Measurements from ENCODE around the gene STPG2. TPM values are rescaled to one million over a fixed set of nuclear protein-coding genes. Genes with fewer than 3 reads are reported as not detected.
A peak's percentile ranks its signal among the peaks of the same experiment; 100 is the strongest.

STPG2 gene
- 1 to 10 TPM in 2 of 3 donors, under 1 TPM in 1; 0.48 to 3.8 (median 1.6) TPM for total RNA-seq

DNA sequence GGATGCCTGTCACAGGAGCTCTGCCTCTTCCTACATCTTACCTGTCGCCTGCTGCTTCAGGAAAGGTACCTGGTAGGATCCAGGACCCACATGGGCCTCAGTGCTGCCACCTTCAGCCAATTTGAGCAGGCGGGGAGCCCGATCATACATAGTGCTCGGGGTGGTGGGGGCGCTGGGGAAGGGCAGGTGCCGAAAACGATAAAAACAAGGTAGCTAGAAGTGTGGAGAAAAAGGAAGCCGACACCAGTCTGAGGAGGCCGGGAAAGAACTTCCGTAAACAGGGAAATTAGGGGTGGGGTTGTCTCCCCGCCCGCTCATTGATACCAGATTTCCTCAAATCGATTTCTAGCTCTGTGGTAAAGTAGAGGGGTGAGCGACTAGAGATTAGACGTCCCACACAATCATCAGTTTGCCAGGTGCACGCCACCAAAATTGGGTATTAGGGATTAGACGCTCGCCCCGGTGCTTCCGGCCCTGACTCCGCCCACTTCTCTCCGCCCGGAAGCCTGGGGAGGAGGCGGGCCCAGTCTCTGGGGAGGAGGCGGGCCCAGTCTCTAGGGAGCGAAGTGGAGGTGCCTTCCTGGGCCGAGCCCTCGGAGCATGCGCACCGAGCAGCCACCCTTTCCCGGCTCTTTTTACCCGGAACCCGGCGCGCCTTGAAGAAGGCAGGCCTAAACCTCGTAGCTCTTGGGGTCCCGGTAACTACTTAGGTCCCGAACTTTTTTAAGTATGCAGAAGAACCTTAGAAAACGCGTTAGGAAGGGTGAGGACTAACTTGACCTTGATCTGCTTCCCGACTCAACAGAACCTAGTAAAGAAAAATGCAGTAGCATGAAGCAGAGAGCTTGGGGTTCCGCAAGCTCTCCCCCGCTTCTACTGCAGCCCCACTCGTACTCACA, at the start of gene STPG2:
STPG2 (minus strand) TSS at position 476 of the 899 bp plus-strand sequence.
- H3K9me3 ChIP-seq: no peaks in the 10 kb centered on the region
- peak within 1 kb of the TSS; percentile 51 to 73 (median 68) for H3K4me3 ChIP-seq
- H3K4me1 ChIP-seq: no peaks in the 10 kb centered on the region
- peak within 1 kb of the TSS; percentile 88 to 97 for H3K27ac ChIP-seq
- DNase-seq (ENCODE audit: low spot score in 2 of 2): peak; percentile 89 to 91
- TF ChIP-seq POLR2A (IDR thresholded peaks at IDR 0.05) (peak; percentile 66), POLR2AphosphoS5 (IDR thresholded peaks at IDR 0.05) (peak in 2 of 3 donors; percentile 76 to 88)
- TF ChIP-seq, protein P1, sequence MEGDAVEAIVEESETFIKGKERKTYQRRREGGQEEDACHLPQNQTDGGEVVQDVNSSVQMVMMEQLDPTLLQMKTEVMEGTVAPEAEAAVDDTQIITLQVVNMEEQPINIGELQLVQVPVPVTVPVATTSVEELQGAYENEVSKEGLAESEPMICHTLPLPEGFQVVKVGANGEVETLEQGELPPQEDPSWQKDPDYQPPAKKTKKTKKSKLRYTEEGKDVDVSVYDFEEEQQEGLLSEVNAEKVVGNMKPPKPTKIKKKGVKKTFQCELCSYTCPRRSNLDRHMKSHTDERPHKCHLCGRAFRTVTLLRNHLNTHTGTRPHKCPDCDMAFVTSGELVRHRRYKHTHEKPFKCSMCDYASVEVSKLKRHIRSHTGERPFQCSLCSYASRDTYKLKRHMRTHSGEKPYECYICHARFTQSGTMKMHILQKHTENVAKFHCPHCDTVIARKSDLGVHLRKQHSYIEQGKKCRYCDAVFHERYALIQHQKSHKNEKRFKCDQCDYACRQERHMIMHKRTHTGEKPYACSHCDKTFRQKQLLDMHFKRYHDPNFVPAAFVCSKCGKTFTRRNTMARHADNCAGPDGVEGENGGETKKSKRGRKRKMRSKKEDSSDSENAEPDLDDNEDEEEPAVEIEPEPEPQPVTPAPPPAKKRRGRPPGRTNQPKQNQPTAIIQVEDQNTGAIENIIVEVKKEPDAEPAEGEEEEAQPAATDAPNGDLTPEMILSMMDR (IDR thresholded peaks at IDR 0.05): peak in 2 of 3 donors; percentile 24 to 44
- no peaks in the 10 kb centered on the region for H3K27me3 ChIP-seq
- no peaks in the 10 kb centered on the region for H3K36me3 ChIP-seq
- intact Hi-C loops (cut with DNase I; ENCODE audit: low total_unique reads): no loop called here

DNA sequence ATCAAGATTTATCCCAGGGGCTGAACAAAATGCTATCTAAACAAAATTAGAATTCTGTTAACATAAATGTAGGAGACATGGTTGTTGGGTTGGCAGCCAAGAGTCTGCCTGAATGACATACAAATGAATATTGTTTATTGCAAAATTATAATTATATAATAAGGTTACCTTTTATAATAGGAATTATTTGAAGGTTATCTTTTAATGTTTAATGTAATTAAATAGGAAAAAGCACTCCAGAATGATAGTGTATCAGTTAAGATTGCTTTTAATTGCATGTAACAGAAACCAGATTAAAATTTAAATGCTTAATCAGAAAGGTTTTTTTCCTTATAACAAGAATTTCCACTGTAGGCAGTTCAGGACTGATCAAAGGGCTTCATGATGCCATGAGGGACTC, 42.0 kb upstream of the STPG2 start:
- Histone ChIP-seq H3K4me1 (no peaks in the 10 kb centered on the region), H3K27ac (no peak overlapping the region), H3K36me3 (no peaks in the 10 kb centered on the region), H3K9me3 (no peaks in the 10 kb centered on the region), H3K27me3 (no peaks in the 10 kb centered on the region), H3K4me3 (no peak overlapping the region)
- no peak for TF ChIP-seq POLR2AphosphoS5 (IDR thresholded peaks at IDR 0.05)
- TF ChIP-seq POLR2A (IDR thresholded peaks at IDR 0.05): no peak
- TF ChIP-seq, protein P1 (IDR thresholded peaks at IDR 0.05): no peak
- no peak for DNase-seq (ENCODE audit: low spot score in 2 of 2)
- intact Hi-C loops (cut with DNase I; ENCODE audit: low total_unique reads): no loop called here

GRCh38 chr4:98181809-98182208, 38.5 kb upstream of the STPG2 start:
- intact Hi-C loops (cut with DNase I; ENCODE audit: low total_unique reads): no loop called here
- no peak for TF ChIP-seq POLR2AphosphoS5 (IDR thresholded peaks at IDR 0.05)
- TF ChIP-seq, protein P1 (IDR thresholded peaks at IDR 0.05): no peak
- TF ChIP-seq POLR2A (IDR thresholded peaks at IDR 0.05): no peak
- H3K9me3 ChIP-seq: no peaks in the 10 kb centered on the region
- no peaks in the 10 kb centered on the region for H3K36me3 ChIP-seq
- no peaks in the 10 kb centered on the region for H3K27me3 ChIP-seq
- no peak for DNase-seq (ENCODE audit: low spot score in 2 of 2)
- no peak overlapping the region for H3K4me3 ChIP-seq
- no peak overlapping the region for H3K27ac ChIP-seq
- no peaks in the 10 kb centered on the region for H3K4me1 ChIP-seq

DNA sequence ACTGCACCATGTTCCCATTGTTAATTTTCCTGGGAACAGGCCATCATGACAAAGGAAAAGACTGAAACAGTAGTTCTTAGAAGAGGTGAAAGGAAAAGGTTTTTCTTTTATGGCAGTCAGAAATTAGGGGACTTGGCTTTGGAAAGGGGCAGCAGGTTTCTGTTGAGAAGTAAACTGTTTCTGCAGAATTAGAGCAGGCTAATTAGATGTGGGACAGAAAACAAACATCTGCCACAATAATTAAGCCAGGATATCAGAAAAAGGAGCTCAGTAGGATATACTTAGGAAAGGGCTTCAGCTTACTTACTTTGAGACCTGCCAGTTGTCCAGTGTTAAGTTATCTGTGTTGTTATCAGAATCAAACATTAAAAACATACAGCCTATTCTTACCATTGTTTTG, 36.7 kb upstream of the STPG2 start:
- TF ChIP-seq POLR2AphosphoS5 (IDR thresholded peaks at IDR 0.05): no peak
- Histone ChIP-seq H3K9me3 (no peaks in the 10 kb centered on the region), H3K4me1 (no peaks in the 10 kb centered on the region), H3K27me3 (no peaks in the 10 kb centered on the region), H3K4me3 (no peak overlapping the region), H3K36me3 (no peaks in the 10 kb centered on the region), H3K27ac (no peak overlapping the region)
- intact Hi-C loops (cut with DNase I; ENCODE audit: low total_unique reads): no loop called here
- no peak for DNase-seq (ENCODE audit: low spot score in 2 of 2)

DNA sequence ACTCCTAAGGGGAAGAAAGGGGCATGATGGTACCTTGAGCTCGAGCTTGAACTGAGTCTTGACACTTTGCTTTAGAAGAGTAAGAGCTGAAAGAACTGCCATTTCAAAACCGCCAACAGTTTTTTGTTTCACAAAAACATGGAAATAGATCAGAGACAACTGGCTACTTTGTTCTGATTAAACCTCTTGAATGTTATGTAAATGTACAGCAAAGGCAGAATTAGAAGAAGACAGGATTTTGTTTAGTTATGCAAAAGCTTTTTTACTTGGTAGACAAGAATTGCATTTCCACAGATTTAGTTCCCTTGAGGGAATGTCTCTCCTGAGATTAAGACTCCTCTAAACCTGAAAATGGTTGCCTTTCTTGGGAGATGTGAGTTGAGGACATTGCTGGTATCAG, 33.3 kb upstream of the STPG2 start:
- H3K36me3 ChIP-seq: no peaks in the 10 kb centered on the region
- H3K4me3 ChIP-seq: no peak overlapping the region
- no peaks in the 10 kb centered on the region for H3K27me3 ChIP-seq
- H3K9me3 ChIP-seq: no peaks in the 10 kb centered on the region
- no peak overlapping the region for H3K27ac ChIP-seq
- intact Hi-C loops (cut with DNase I; ENCODE audit: low total_unique reads): no loop called here
- no peaks in the 10 kb centered on the region for H3K4me1 ChIP-seq
- TF ChIP-seq POLR2AphosphoS5 (IDR thresholded peaks at IDR 0.05): no peak
- TF ChIP-seq, protein P1 (IDR thresholded peaks at IDR 0.05): no peak
- TF ChIP-seq POLR2A (IDR thresholded peaks at IDR 0.05): no peak
- DNase-seq (ENCODE audit: low spot score in 2 of 2): no peak
